H1 (cell line): Measurements from ENCODE around the gene NKAIN1. TPM values are rescaled to one million over a fixed set of nuclear protein-coding genes. Genes with fewer than 3 reads are reported as not detected.

ENCODE experiments used
- CTCF ChIA-PET: fragments of 300-600 bp; sonication (Branson Sonifier 250); formaldehyde crosslinking; loops from one replicate; lab custom pipeline; 2021; ENCODE audit not compliant: partially characterized antibody; lab: Charles Lee
- POLR2A ChIA-PET: fragments of 300-600 bp; sonication (Branson Sonifier 250); formaldehyde crosslinking; loops from one replicate; lab custom pipeline; 2021; ENCODE audit warnings: inconsistent platforms; ENCODE audit not compliant: partially characterized antibody; lab: Charles Lee
- DNase-seq, 2 experiments: peaks; one replicate each; pipeline versions ENCODE4 v3.0.0 to v3.0.0-alpha.2; 2010 to 2022; ENCODE audit warnings: low spot score in 2 of 2, low read depth in 1 of 2, mixed read lengths in 1 of 2
- FAIRE-seq: peaks from 2 replicates; lab custom pipeline; 2011; peaks lifted over from hg19 to GRCh38; lab: Jason Lieb, UNC
- H2AFZ ChIP-seq: 2 replicates; pipeline ENCODE4 v1.8.1; 2012; ENCODE audit warnings: low read length, inconsistent platforms
- H2AK5ac ChIP-seq: 2 replicates; pipeline ENCODE4 v1.6.1; 2013; ENCODE audit warnings: low read depth, low read length
- H2BK120ac ChIP-seq: replicated peaks from 2 replicates; pipeline ENCODE3; 2013; ENCODE audit warnings: low read depth, low read length, inconsistent platforms
- H2BK12ac ChIP-seq: 2 replicates; pipeline ENCODE4 v1.6.1; 2013; ENCODE audit warnings: low read depth, low read length
- H2BK15ac ChIP-seq: 2 replicates; pipeline ENCODE4 v1.6.1; 2013; ENCODE audit warnings: low read length
- H2BK20ac ChIP-seq: 2 replicates; pipeline ENCODE4 v1.6.1; 2013; ENCODE audit warnings: low read length
- H2BK5ac ChIP-seq: 2 replicates; pipeline ENCODE4 v1.6.1; 2013; ENCODE audit warnings: low read depth, low read length
- H3K14ac ChIP-seq: 2 replicates; pipeline ENCODE4 v1.6.1; 2013; ENCODE audit warnings: inconsistent platforms; ENCODE audit not compliant: insufficient read length
- H3K18ac ChIP-seq: 2 replicates; pipeline ENCODE4 v1.6.1; 2013; ENCODE audit warnings: low read length; ENCODE audit errors: extremely low read depth
- H3K23ac ChIP-seq: 2 replicates; pipeline ENCODE4 v1.6.1; 2013; ENCODE audit warnings: inconsistent platforms; ENCODE audit not compliant: insufficient read length
- H3K23me2 ChIP-seq: 2 replicates; pipeline ENCODE4 v1.6.1; 2013; ENCODE audit warnings: low read depth, low read length
- H3K27ac ChIP-seq: 2 replicates; pipeline ENCODE4 v1.6.1; 2011; ENCODE audit warnings: low read depth, low read length, inconsistent platforms
- H3K27me3 ChIP-seq, 4 experiments: replicated peaks in 1 of 4; 1 replicate in 1 of 4; 2 replicates in 3 of 4; pipeline versions ENCODE4 v1.6.1 to v1.8.1; 2011 to 2013; ENCODE audit warnings: low read length in 3 of 4, mild to moderate bottlenecking in 3 of 4, inconsistent platforms in 2 of 4, mixed read lengths in 2 of 4, moderate library complexity in 1 of 4; ENCODE audit not compliant: control insufficient read depth in 3 of 4, insufficient read depth in 3 of 4; ENCODE audit errors: extremely low read depth in 1 of 4
- H3K36me3 ChIP-seq, 4 experiments: 2 replicates each; pipeline versions ENCODE4 v1.6.1 to v1.8.1; 2011 to 2013; ENCODE audit warnings: mild to moderate bottlenecking in 4 of 4, low read length in 3 of 4, moderate library complexity in 2 of 4, control low read depth in 1 of 4, inconsistent platforms in 1 of 4; ENCODE audit not compliant: insufficient read depth in 4 of 4, control insufficient read depth in 2 of 4
- H3K4ac ChIP-seq: replicated peaks from 2 replicates; pipeline ENCODE3; 2013; ENCODE audit warnings: low read length, low read depth, mixed read lengths, inconsistent platforms; ENCODE audit not compliant: insufficient read length
- H3K4me1 ChIP-seq, 4 experiments: replicated peaks in 1 of 4; 1 replicate in 1 of 4; 2 replicates in 3 of 4; pipeline versions ENCODE4 v1.6.1 to v1.8.1; 2011 to 2013; ENCODE audit warnings: low read length in 3 of 4, inconsistent platforms in 2 of 4, mixed read lengths in 1 of 4; ENCODE audit not compliant: insufficient read depth in 4 of 4, control insufficient read depth in 3 of 4
- H3K4me2 ChIP-seq, 2 experiments: 2 replicates each; pipeline versions ENCODE4 v1.6.1 to v1.8.1; 2011 to 2013; ENCODE audit warnings: low read depth in 2 of 2, low read length in 2 of 2, control low read depth in 1 of 2, inconsistent platforms in 1 of 2, mild to moderate bottlenecking in 1 of 2; ENCODE audit not compliant: insufficient read depth in 1 of 2
- H3K4me3 ChIP-seq, 4 experiments: fragments of 200-600, 300-600 bp in 1 of 4; sonication (generic), shearing (Covaris generic), sonication (Bioruptor Twin) in 1 of 4; 2 replicates each; pipeline versions ENCODE4 v1.5.1 to v1.8.1; 2011 to 2016; ENCODE audit warnings: low read length in 4 of 4, low read depth in 3 of 4, control low read depth in 2 of 4, inconsistent platforms in 2 of 4, mild to moderate bottlenecking in 2 of 4, mixed read lengths in 1 of 4, moderate library complexity in 1 of 4; ENCODE audit not compliant: insufficient read depth in 2 of 4; ENCODE audit errors: extremely low read depth in 1 of 4
- H3K56ac ChIP-seq: replicated peaks from 2 replicates; pipeline ENCODE3; 2013; ENCODE audit warnings: low read depth, mild to moderate bottlenecking, mixed read lengths, low read length, inconsistent platforms; ENCODE audit not compliant: insufficient read length
- H3K79me1 ChIP-seq: 2 replicates; pipeline ENCODE4 v1.6.1; 2013; ENCODE audit warnings: low read depth, low read length, control low read depth
- H3K79me2 ChIP-seq, 2 experiments: 2 replicates each; pipeline versions ENCODE4 v1.6.1 to v1.8.1; 2012 to 2013; ENCODE audit warnings: low read length in 2 of 2, mild to moderate bottlenecking in 2 of 2, inconsistent platforms in 1 of 2; ENCODE audit not compliant: insufficient read depth in 2 of 2, control insufficient read depth in 1 of 2
- H3K9ac ChIP-seq, 4 experiments: replicated peaks in 1 of 4; 1 replicate in 1 of 4; 2 replicates in 3 of 4; pipeline versions ENCODE4 v1.6.1 to v1.8.1; 2011 to 2013; ENCODE audit warnings: low read depth in 3 of 4, low read length in 3 of 4, control low read depth in 2 of 4, mild to moderate bottlenecking in 2 of 4, moderate library complexity in 2 of 4, inconsistent platforms in 1 of 4; ENCODE audit errors: extremely low read depth in 1 of 4
- H3K9me3 ChIP-seq, 2 experiments: 2 replicates each; pipeline versions ENCODE4 v1.6.1 to v1.8.1; 2012 to 2013; ENCODE audit warnings: mild to moderate bottlenecking in 2 of 2, moderate library complexity in 2 of 2, control low read depth in 1 of 2, inconsistent platforms in 1 of 2, low read depth in 1 of 2, low read length in 1 of 2, mixed read lengths in 1 of 2; ENCODE audit not compliant: insufficient read depth in 2 of 2
- H4K20me1 ChIP-seq, 2 experiments: replicated peaks in 1 of 2; 2 replicates each; pipeline versions ENCODE3 to v1.8.1; 2011 to 2013; ENCODE audit warnings: inconsistent platforms in 2 of 2, low read length in 2 of 2, mild to moderate bottlenecking in 1 of 2; ENCODE audit not compliant: insufficient read depth in 2 of 2, control insufficient read depth in 1 of 2
- H4K5ac ChIP-seq: 2 replicates; pipeline ENCODE4 v1.6.1; 2013; ENCODE audit warnings: low read length, low read depth, mixed read lengths, inconsistent platforms; ENCODE audit not compliant: insufficient read length
- H4K8ac ChIP-seq: 2 replicates; pipeline ENCODE4 v1.8.0; 2013; ENCODE audit warnings: mild to moderate bottlenecking, moderate library complexity, low read length, inconsistent platforms; ENCODE audit not compliant: insufficient read depth; ENCODE audit errors: extremely low read depth
- H4K91ac ChIP-seq: replicated peaks from 2 replicates; pipeline ENCODE3; 2013; ENCODE audit warnings: low read length, mixed read lengths, inconsistent platforms; ENCODE audit not compliant: insufficient read length
- BCL11A ChIP-seq, 2 experiments: IDR thresholded peaks; one replicate each; pipeline ENCODE4 v1.6.1; 2011; ENCODE audit warnings: low read depth in 2 of 2, low read length in 2 of 2, mild to moderate bottlenecking in 2 of 2
- BRCA1 ChIP-seq: IDR thresholded peaks from 2 replicates; pipeline ENCODE4 v1.6.1; 2012; ENCODE audit warnings: low read depth, low read length, improper control_type of control experiment
- CBX8 ChIP-seq: fragments of 300-800, 300-1000 bp; sonication (generic); IDR thresholded peaks from 2 replicates; pipeline ENCODE4 v1.7.1; 2016; ENCODE audit warnings: low read depth, low read length, borderline replicate concordance
- CEBPB ChIP-seq: IDR thresholded peaks from 2 replicates; pipeline ENCODE4 v1.6.1; 2012; ENCODE audit warnings: low read depth, low read length
- CHD2 ChIP-seq: IDR thresholded peaks from 2 replicates; pipeline ENCODE4 v1.6.1; 2012; ENCODE audit warnings: low read length, improper control_type of control experiment
- CTBP2 ChIP-seq: IDR thresholded peaks from 2 replicates; pipeline ENCODE4 v1.7.0; 2011; ENCODE audit warnings: borderline replicate concordance, mild to moderate bottlenecking, moderate library complexity, mixed read lengths, low read length; ENCODE audit not compliant: insufficient read depth, insufficient read length
- POU5F1 ChIP-seq: IDR thresholded peaks from 2 replicates; pipeline ENCODE4 v1.6.1; 2011; ENCODE audit warnings: low read depth, mild to moderate bottlenecking, low read length, moderate library complexity
- SP2 ChIP-seq: IDR thresholded peaks from 2 replicates; pipeline ENCODE4 v1.6.1; 2012; ENCODE audit warnings: mild to moderate bottlenecking, low read length, inconsistent platforms
- SUZ12 ChIP-seq: fragments of 200-600 bp; sonication (generic); IDR thresholded peaks from 2 replicates; pipeline ENCODE4 v1.6.1; 2012; ENCODE audit warnings: mild to moderate bottlenecking, inconsistent platforms, low read length, moderate library complexity, mixed read lengths
- TBP ChIP-seq: IDR thresholded peaks from 2 replicates; pipeline ENCODE4 v1.6.1; 2011; ENCODE audit warnings: low read depth, low read length, improper control_type of control experiment
- WGBS, 2 experiments: shearing (Covaris generic) in 1 of 2; methylation state at CpG; one replicate each; pipeline versions ENCODE4 v1.1.6 to v1.1.7; 2013 to 2015; ENCODE audit warnings: low lambda C conversion rate in 2 of 2, mixed read lengths in 2 of 2, inconsistent platforms in 1 of 2, low coverage in 1 of 2, missing lambda C conversion rate in 1 of 2; ENCODE audit not compliant: insufficient replicate concordance in 2 of 2, insufficient coverage in 1 of 2, insufficient read length in 1 of 2; ENCODE audit errors: extremely low coverage in 1 of 2, missing lambda C conversion rate in 1 of 2; 5-methylcytosine and 5-hydroxymethylcytosine counted together
- polyA plus RNA-seq, 7 experiments: library from polyadenylated mRNA; depleted of rRNA in 3 of 7; stranded (reverse) in 5 of 7; unstranded in 2 of 7; fragments of >200 nt in 5 of 7; fragments of 200-250 nt in 2 of 7; gene quantifications; 1 replicate in 5 of 7; 2 replicates in 1 of 7; 4 replicates in 1 of 7; pipeline versions ENCODE4 v1.2.1 to v1.2.3, GENCODE V29; 2011 to 2013; ENCODE audit warnings: missing spikeins in 2 of 7, mixed read lengths in 2 of 7
- total RNA-seq: library from RNA; stranded (reverse); fragmentation: NEBNext Ultra II Directional; extraction: Animal tissue kit (Norgen Biotek cat#: 25700); gene quantifications from 2 replicates; pipeline ENCODE4 v1.2.1, GENCODE V29; 2021
- TF ChIP-seq, protein P1 (sequence below), 3 experiments: IDR thresholded peaks; 1 replicate in 2 of 3; 2 replicates in 1 of 3; pipeline versions ENCODE4 v1.5.1 to v1.6.1; 2011; ENCODE audit warnings: low read length in 3 of 3, mild to moderate bottlenecking in 3 of 3, inconsistent platforms in 2 of 3, low read depth in 1 of 3, moderate library complexity in 1 of 3; ENCODE audit not compliant: insufficient read depth in 1 of 3; ENCODE audit errors: control extremely low read depth in 1 of 3

NKAIN1 gene
- total and polyA plus RNA-seq, 2 of the 8 experiments (the other 6 are each of a cell fraction or from before 2014, with no cell fraction given), result 59.3 to 66.9 TPM

DNA sequence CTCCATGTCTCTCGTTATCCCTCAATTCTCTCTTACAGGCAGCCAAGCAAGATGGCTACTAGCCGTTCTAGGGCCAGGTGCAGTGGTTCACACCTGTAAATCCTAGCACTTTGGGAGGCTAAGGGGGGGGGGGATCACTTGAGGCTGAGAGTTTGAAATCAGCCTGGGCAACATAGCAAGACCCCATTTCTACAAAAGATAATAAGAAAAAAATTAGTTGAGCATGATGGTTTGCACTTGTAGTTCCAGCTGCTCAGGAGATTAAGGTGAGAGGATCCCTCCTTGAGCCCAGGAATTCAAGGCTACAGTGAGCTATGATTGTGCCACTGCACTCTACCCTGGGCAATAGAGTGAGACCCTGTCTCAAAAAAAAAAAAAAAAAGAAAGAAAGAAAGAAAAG lies 80.4 kb downstream of the NKAIN1 start:
- peaks cover 5% of the 10 kb centered on the region for H3K23me2 ChIP-seq
- H2BK20ac ChIP-seq, result no peak overlapping the region
- no peak overlapping the region for H3K56ac ChIP-seq
- H3K4me2 ChIP-seq, result no peak overlapping the region
- no peaks in the 10 kb centered on the region for H3K9me3 ChIP-seq
- H4K20me1 ChIP-seq, result no peaks in the 10 kb centered on the region
- FAIRE-seq, result no peak
- ChIA-PET POLR2A (interaction anchor here (0.6 to 2.1 kb wide), 5 partner anchors 10 to 509 kb away, joined by 3 to 7 read pairs (median 4); partner anchors contain the start of gene PUM1), CTCF (interaction anchor here (0.6 to 12.9 kb wide), 6 partner anchors 11 to 156 kb away, joined by 3 to 156 read pairs (median 4); no protein-coding TSS in a partner anchor)
- no peak for DNase-seq
- H3K79me1 ChIP-seq, result no peaks in the 10 kb centered on the region
- no peak overlapping the region for H4K8ac ChIP-seq
- no peak overlapping the region for H4K91ac ChIP-seq
- no peak overlapping the region for H2AFZ ChIP-seq
- no peak overlapping the region for H4K5ac ChIP-seq
- H3K4me1 ChIP-seq, result peaks cover 0 to 1% (median under 1%) of the 10 kb centered on the region in 4 experiments; a peak in 4 of 7 replicates
- H2BK5ac ChIP-seq, result no peak overlapping the region
- no peaks in the 10 kb centered on the region for H3K79me2 ChIP-seq
- no peak overlapping the region for H2BK120ac ChIP-seq
- H3K18ac ChIP-seq, result no peak overlapping the region
- 94% methylated on average over 2 of the region's 2 CpGs; no CpG with 5 or more reads in 1 of the 2 experiments for WGBS, 2 experiments
- no peak overlapping the region for H3K27ac ChIP-seq
- H3K4me3 ChIP-seq, result no peak overlapping the region
- H3K36me3 ChIP-seq, result peaks cover 0 to 2% (median 0%) of the 10 kb centered on the region in 4 experiments; a peak in 1 of 8 replicates
- H3K14ac ChIP-seq, result no peak overlapping the region
- H2AK5ac ChIP-seq, result no peak overlapping the region
- no peak overlapping the region for H2BK12ac ChIP-seq
- H3K23ac ChIP-seq, result no peak overlapping the region
- no peak overlapping the region for H2BK15ac ChIP-seq
- no peak overlapping the region for H3K4ac ChIP-seq
- H3K27me3 ChIP-seq, result no peaks in the 10 kb centered on the region
- H3K9ac ChIP-seq, result no peak overlapping the region
- TF ChIP-seq SP2 (no peak), BCL11A (IDR thresholded peaks at IDR 0.05; ENCODE audit: low read depth in 2 of 2, low read length in 2 of 2) (no peak), CTBP2 (no peak), BRCA1 (no peak), CBX8 (no peak), POU5F1 (no peak), CEBPB (no peak), TBP (no peak), CHD2 (no peak), SUZ12 (no peak)
- TF ChIP-seq, protein P1, sequence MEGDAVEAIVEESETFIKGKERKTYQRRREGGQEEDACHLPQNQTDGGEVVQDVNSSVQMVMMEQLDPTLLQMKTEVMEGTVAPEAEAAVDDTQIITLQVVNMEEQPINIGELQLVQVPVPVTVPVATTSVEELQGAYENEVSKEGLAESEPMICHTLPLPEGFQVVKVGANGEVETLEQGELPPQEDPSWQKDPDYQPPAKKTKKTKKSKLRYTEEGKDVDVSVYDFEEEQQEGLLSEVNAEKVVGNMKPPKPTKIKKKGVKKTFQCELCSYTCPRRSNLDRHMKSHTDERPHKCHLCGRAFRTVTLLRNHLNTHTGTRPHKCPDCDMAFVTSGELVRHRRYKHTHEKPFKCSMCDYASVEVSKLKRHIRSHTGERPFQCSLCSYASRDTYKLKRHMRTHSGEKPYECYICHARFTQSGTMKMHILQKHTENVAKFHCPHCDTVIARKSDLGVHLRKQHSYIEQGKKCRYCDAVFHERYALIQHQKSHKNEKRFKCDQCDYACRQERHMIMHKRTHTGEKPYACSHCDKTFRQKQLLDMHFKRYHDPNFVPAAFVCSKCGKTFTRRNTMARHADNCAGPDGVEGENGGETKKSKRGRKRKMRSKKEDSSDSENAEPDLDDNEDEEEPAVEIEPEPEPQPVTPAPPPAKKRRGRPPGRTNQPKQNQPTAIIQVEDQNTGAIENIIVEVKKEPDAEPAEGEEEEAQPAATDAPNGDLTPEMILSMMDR (IDR thresholded peaks at IDR 0.05; ENCODE audit: control extremely low read depth in 1 of 3, insufficient read depth in 1 of 3, low read depth in 1 of 3, low read length in 3 of 3), result no peak
